ENCODE data around the gene GABRP. TPM values are rescaled to one million over a fixed set of nuclear protein-coding genes. Genes with fewer than 3 reads are reported as not detected.
"Not testable (repeated sequence)": the region's sequence is repeated elsewhere in the genome, so short reads cannot be mapped to it uniquely, and the experiment has no call there.

Gene GABRP
- total and polyA plus RNA-seq, 8 donors = 0.10 to 1.8 (median 0.88) TPM

GRCh38 chr5:170760113-170760512 is 23.4 kb upstream of the GABRP start:
- peaks cover 0 to 10% of the 10 kb centered on the region in 2 donors for H3K4me1 ChIP-seq
- H3K36me3 ChIP-seq = no peaks in the 10 kb centered on the region
- H3K9me3 ChIP-seq = no peaks in the 10 kb centered on the region
- no peak overlapping the region for H3K27ac ChIP-seq
- DNase-seq = no peak
- intact Hi-C loops (cut with DNase I) = no loop called here
- no peaks in the 10 kb centered on the region for H3K27me3 ChIP-seq
- no peak overlapping the region for H3K4me3 ChIP-seq
- ATAC-seq = no peak
- TF ChIP-seq CTCF (IDR thresholded peaks at IDR 0.05) = no peak

GRCh38 chr5:170761048-170761707 is 22.3 kb upstream of the GABRP start:
- TF ChIP-seq CTCF (IDR thresholded peaks at IDR 0.05) = no peak
- H3K4me3 ChIP-seq = no peak overlapping the region
- no peaks in the 10 kb centered on the region for H3K9me3 ChIP-seq
- peaks cover 0 to 10% of the 10 kb centered on the region in 2 donors for H3K4me1 ChIP-seq
- DNase-seq (no peak), ATAC-seq (no peak)
- H3K27me3 ChIP-seq = no peaks in the 10 kb centered on the region
- no peaks in the 10 kb centered on the region for H3K36me3 ChIP-seq
- H3K27ac ChIP-seq = no peak overlapping the region
- intact Hi-C loops (cut with DNase I) = no loop called here

- Histone ChIP-seq H3K27me3 (no peaks in the 10 kb centered on the region), H3K4me3 (no peak overlapping the region), H3K36me3 (no peaks in the 10 kb centered on the region), H3K4me1 (peaks cover 0 to 6% of the 10 kb centered on the region in 2 donors), H3K9me3 (no peaks in the 10 kb centered on the region), H3K27ac (no peak overlapping the region)
- ATAC-seq (no peak), DNase-seq (no peak)
- intact Hi-C loops (cut with DNase I) = no loop called here
- no peak for TF ChIP-seq CTCF (IDR thresholded peaks at IDR 0.05)
These were observed 21.8 kb upstream of the GABRP start for GRCh38 chr5:170761708-170762066.

DNA sequence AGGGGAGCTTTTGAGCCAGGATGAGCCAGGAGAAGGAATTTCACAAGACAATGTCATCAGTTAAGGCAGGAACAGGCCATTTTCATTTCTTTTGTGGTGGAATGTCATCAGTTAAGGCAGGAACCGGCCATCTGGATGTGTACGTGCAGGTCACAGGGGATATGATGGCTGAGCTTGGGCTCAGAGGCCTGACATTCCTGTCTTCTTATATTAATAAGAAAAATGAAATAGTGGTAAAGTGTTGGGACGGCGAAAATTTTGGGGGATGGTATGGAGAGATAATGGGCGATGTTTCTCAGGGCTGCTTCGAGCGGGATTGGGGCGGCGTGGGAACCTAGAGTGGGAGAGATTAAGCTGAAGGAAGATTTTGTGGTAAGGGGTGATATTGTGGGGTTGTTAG is 21.2 kb upstream of the GABRP start:
- ATAC-seq; intact Hi-C loops (cut with DNase I); H3K9me3 ChIP-seq: not testable (repeated sequence)

GRCh38 chr5:170765868-170766267 is 17.7 kb upstream of the GABRP start:
- ATAC-seq; H3K27me3 ChIP-seq; DNase-seq; H3K36me3 ChIP-seq; H3K4me3 ChIP-seq; intact Hi-C loops (cut with DNase I); H3K9me3 ChIP-seq; H3K4me1 ChIP-seq; H3K27ac ChIP-seq: not testable (repeated sequence)

More for the DNA sequence above, 21.2 kb upstream of the GABRP start:
- DNase-seq, H3K4me1 ChIP-seq, H3K4me3 ChIP-seq, H3K27me3 ChIP-seq, H3K27ac ChIP-seq, H3K36me3 ChIP-seq: not testable (repeated sequence)

- DNase-seq (no peak), ATAC-seq (no peak)
- Histone ChIP-seq H3K27me3 (no peaks in the 10 kb centered on the region), H3K36me3 (no peaks in the 10 kb centered on the region), H3K27ac (no peak overlapping the region), H3K9me3 (no peaks in the 10 kb centered on the region), H3K4me3 (no peak overlapping the region), H3K4me1 (no peaks in the 10 kb centered on the region)
- intact Hi-C loops (cut with DNase I) = no loop called here
- TF ChIP-seq CTCF (IDR thresholded peaks at IDR 0.05) = no peak
These were observed 14.3 kb upstream of the GABRP start for GRCh38 chr5:170769246-170769645.

All from left lung (tissue), 10 donors.